ENCODE results near the gene OR51D1.

Gene OR51D1

GRCh38 chr11:4636962-4637661 lies at the start of gene OR51D1:
OR51D1 (plus strand) TSS chr11:4637477; CDS start chr11:4639791, 2,314 bp downstream.
- peak; percentile 8 to 53 for DNase-seq

GRCh38 chr11:4589017-4589416 lies 48.3 kb upstream of the OR51D1 start:
- no peak for DNase-seq

- no peak for DNase-seq
Observed at GRCh38 chr11:4593739-4594138, 43.5 kb upstream of the OR51D1 start, which contains the start of gene OR52I1. OR52I1 (plus strand) TSS chr11:4594039; CDS start chr11:4594039, 0 bp downstream.

- no peak for DNase-seq
Observed at GRCh38 chr11:4605057-4605456, 32.2 kb upstream of the OR51D1 start.

GRCh38 chr11:4606231-4607015 lies 30.9 kb upstream of the OR51D1 start:
- no peak for DNase-seq

GRCh38 chr11:4607096-4607495 lies 30.2 kb upstream of the OR51D1 start:
- no peak for DNase-seq

- peak; percentile 79 to 95 for DNase-seq
Observed at GRCh38 chr11:4607781-4608666, 29.3 kb upstream of the OR51D1 start, which contains the start of gene TRIM68. TRIM68 (minus strand) TSS chr11:4608231; CDS start chr11:4605504, 2,727 bp downstream.

- DNase-seq: no peak
Observed at GRCh38 chr11:4610258-4610935, 26.9 kb upstream of the OR51D1 start.

GRCh38 chr11:4611986-4612385 lies 25.3 kb upstream of the OR51D1 start:
- DNase-seq: no peak

- no peak for DNase-seq
Observed at GRCh38 chr11:4615856-4616444, 21.3 kb upstream of the OR51D1 start.

GRCh38 chr11:4619514-4619913 lies 17.8 kb upstream of the OR51D1 start:
- no peak for DNase-seq

- peak in 1 of 2 experiments; percentile 63 for DNase-seq
Observed at GRCh38 chr11:4626207-4627099, 10.8 kb upstream of the OR51D1 start.

- DNase-seq: no peak
Observed at GRCh38 chr11:4636136-4636535, 1.1 kb upstream of the OR51D1 start.

GRCh38 chr11:4637662-4638047 lies 378 bp downstream of the OR51D1 start:
- no peak for DNase-seq

- DNase-seq: no peak
Observed at GRCh38 chr11:4639931-4640330, 2.7 kb downstream of the OR51D1 start.

GRCh38 chr11:4641501-4641900 lies 4.2 kb downstream of the OR51D1 start:
- no peak for DNase-seq

- no peak for DNase-seq
Observed at GRCh38 chr11:4642043-4642442, 4.8 kb downstream of the OR51D1 start.

- no peak for DNase-seq
Observed at GRCh38 chr11:4643076-4643475, 5.8 kb downstream of the OR51D1 start.

- DNase-seq: no peak
Observed at GRCh38 chr11:4643682-4644081, 6.4 kb downstream of the OR51D1 start, which contains the start of gene OR51E1. OR51E1 (plus strand) TSS chr11:4643982; CDS start chr11:4652527, 8,545 bp downstream.

GRCh38 chr11:4644233-4644632 lies 7.0 kb downstream of the OR51D1 start:
- DNase-seq: no peak

GRCh38 chr11:4645974-4646373 lies 8.7 kb downstream of the OR51D1 start:
- DNase-seq: no peak
